DOHH2 (cell line): ENCODE data around the gene RPAP2.

Experiments
- H3F3A ChIP-seq: fragments of 200-600 bp; sonication (generic), shearing (Covaris generic); 2 replicates; pipeline ENCODE4 v1.6.0; 2016; ENCODE audit warnings: antibody characterized with exemption, mild to moderate bottlenecking; ENCODE audit not compliant: control insufficient read depth, insufficient read depth
- H3K27ac ChIP-seq: fragments of 200-600 bp; sonication (generic); 2 replicates; pipeline ENCODE4 v1.5.1; 2014; ENCODE audit warnings: low read depth, mild to moderate bottlenecking, low read length, moderate library complexity
- H3K27me3 ChIP-seq: fragments of 200-600 bp; sonication (generic); 2 replicates; pipeline ENCODE4 v1.6.1; 2014; ENCODE audit warnings: mild to moderate bottlenecking, low read length, mixed read lengths; ENCODE audit not compliant: control insufficient read depth
- H3K36me3 ChIP-seq: fragments of 200-600 bp; sonication (generic); 2 replicates; pipeline ENCODE4 v1.6.1; 2014; ENCODE audit warnings: mild to moderate bottlenecking, low read length, moderate library complexity, mixed read lengths; ENCODE audit not compliant: control insufficient read depth
- H3K4me1 ChIP-seq: fragments of 200-600 bp; sonication (generic); 2 replicates; pipeline ENCODE4 v1.6.1; 2014; ENCODE audit warnings: mild to moderate bottlenecking, low read length, mixed read lengths; ENCODE audit not compliant: control insufficient read depth
- H3K4me2 ChIP-seq: fragments of 200-600 bp; sonication (generic); 2 replicates; pipeline ENCODE4 v1.6.0; 2014; ENCODE audit warnings: mild to moderate bottlenecking, low read length, moderate library complexity
- H3K4me3 ChIP-seq: fragments of 200-600 bp; sonication (generic); 2 replicates; pipeline ENCODE4 v1.5.1; 2014; ENCODE audit warnings: mild to moderate bottlenecking, low read length, mixed read lengths
- H3K79me2 ChIP-seq: fragments of 200-600 bp; sonication (generic); 2 replicates; pipeline ENCODE4 v1.6.1; 2014; ENCODE audit warnings: mild to moderate bottlenecking, low read length, mixed read lengths; ENCODE audit not compliant: control insufficient read depth
- H3K9me2 ChIP-seq: fragments of 200-600 bp; sonication (generic); replicated peaks from 2 replicates; pipeline ENCODE4 v1.6.1; 2014; ENCODE audit warnings: mild to moderate bottlenecking, low read length, mixed read lengths; ENCODE audit not compliant: control insufficient read depth
- H3K9me3 ChIP-seq: fragments of 200-600 bp; sonication (generic); 2 replicates; pipeline ENCODE4 v1.6.1; 2014; ENCODE audit warnings: antibody characterized with exemption, low read length, mixed read lengths; ENCODE audit not compliant: control insufficient read depth, insufficient read depth
- H4K20me1 ChIP-seq: fragments of 200-600 bp; sonication (generic); 2 replicates; pipeline ENCODE4 v1.6.0; 2014; ENCODE audit warnings: low read depth, mild to moderate bottlenecking, antibody characterized with exemption, low read length, moderate library complexity; ENCODE audit not compliant: control insufficient read depth, insufficient read depth
- CTCF ChIP-seq: fragments of 200-600 bp; sonication (generic); IDR thresholded peaks from one replicate; pipeline ENCODE4 v1.5.1; 2014; ENCODE audit warnings: antibody characterized with exemption, mild to moderate bottlenecking, low read depth, low read length; ENCODE audit not compliant: poor library complexity, severe bottlenecking
- EZH2phosphoT487 ChIP-seq: fragments of 200-600 bp; sonication (generic); IDR thresholded peaks from 2 replicates; pipeline ENCODE4 v1.6.1; 2017; ENCODE audit warnings: borderline replicate concordance, mild to moderate bottlenecking, antibody characterized with exemption, low read length, moderate library complexity, mixed read lengths

RPAP2 gene

GRCh38 chr1:92273039-92273438 lies 25.8 kb upstream of the RPAP2 start:
- no peaks in the 10 kb centered on the region for H3F3A ChIP-seq
- H3K9me2 ChIP-seq, result no peaks in the 10 kb centered on the region
- no peaks in the 10 kb centered on the region for H3K27me3 ChIP-seq
- TF ChIP-seq EZH2phosphoT487, result no peak
- no peak for TF ChIP-seq CTCF
- H3K27ac ChIP-seq, result no peak overlapping the region
- no peaks in the 10 kb centered on the region for H3K9me3 ChIP-seq
- no peaks in the 10 kb centered on the region for H3K4me1 ChIP-seq
- no peak overlapping the region for H3K4me3 ChIP-seq
- peaks cover 59% of the 10 kb centered on the region for H3K36me3 ChIP-seq
- H3K4me2 ChIP-seq, result no peak overlapping the region
- no peaks in the 10 kb centered on the region for H3K79me2 ChIP-seq
- H4K20me1 ChIP-seq, result no peaks in the 10 kb centered on the region

GRCh38 chr1:92274939-92275338 lies 23.9 kb upstream of the RPAP2 start:
- Histone ChIP-seq H3F3A (no peaks in the 10 kb centered on the region), H3K4me2 (no peak overlapping the region), H3K79me2 (no peaks in the 10 kb centered on the region), H3K9me2 (no peaks in the 10 kb centered on the region), H3K4me3 (no peak overlapping the region), H3K27me3 (no peaks in the 10 kb centered on the region), H3K9me3 (no peaks in the 10 kb centered on the region), H3K36me3 (peaks cover 63% of the 10 kb centered on the region), H3K27ac (no peak overlapping the region), H4K20me1 (no peaks in the 10 kb centered on the region), H3K4me1 (no peaks in the 10 kb centered on the region)
- TF ChIP-seq EZH2phosphoT487, result no peak
- TF ChIP-seq CTCF, result no peak

DNA sequence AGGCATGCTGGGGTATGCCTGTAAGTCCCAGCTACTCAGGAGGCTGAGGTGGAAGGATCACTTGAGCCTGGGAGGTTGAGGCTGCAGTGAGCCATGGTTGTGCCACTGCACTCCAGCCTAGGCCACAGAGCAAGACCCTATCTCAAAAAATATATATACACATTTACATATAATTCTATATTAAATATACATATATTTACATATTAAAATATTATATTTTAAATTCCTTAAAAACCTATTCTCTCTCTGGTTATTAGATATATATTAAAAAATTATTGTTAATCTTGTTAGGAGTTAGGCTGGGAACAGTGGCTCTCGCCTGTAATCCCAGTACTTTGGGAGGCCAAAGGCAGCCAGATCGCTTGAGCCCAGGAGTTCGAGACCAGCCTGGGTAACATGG lies 22.8 kb upstream of the RPAP2 start:
- no peak overlapping the region for H3K4me3 ChIP-seq
- H3F3A ChIP-seq, result no peaks in the 10 kb centered on the region
- no peaks in the 10 kb centered on the region for H3K9me3 ChIP-seq
- no peaks in the 10 kb centered on the region for H4K20me1 ChIP-seq
- TF ChIP-seq EZH2phosphoT487 (no peak), CTCF (no peak)
- no peak overlapping the region for H3K4me2 ChIP-seq
- H3K36me3 ChIP-seq, result peaks cover 56% of the 10 kb centered on the region
- H3K9me2 ChIP-seq, result no peaks in the 10 kb centered on the region
- no peaks in the 10 kb centered on the region for H3K4me1 ChIP-seq
- no peak overlapping the region for H3K27ac ChIP-seq
- no peaks in the 10 kb centered on the region for H3K27me3 ChIP-seq
- H3K79me2 ChIP-seq, result no peaks in the 10 kb centered on the region
